Choroid plexus epithelial cell (primary cell): Measurements from ENCODE around the gene GTPBP1.

ENCODE experiments used
- DNase-seq: peaks from one replicate; pipeline ENCODE4 v3.0.0-alpha.2; 2010; ENCODE audit warnings: low read depth
- H3K4me3 ChIP-seq: 2 replicates; pipeline ENCODE4 v1.5.1; 2011; ENCODE audit warnings: low read depth, mild to moderate bottlenecking, control low read depth, low read length, moderate library complexity
- TF ChIP-seq, protein P1 (sequence below): conservative IDR thresholded peaks from 2 replicates; pipeline ENCODE4 v1.5.1; 2011; ENCODE audit warnings: low read depth, mild to moderate bottlenecking, control low read depth, inconsistent platforms, low read length, moderate library complexity

GTPBP1 gene

GRCh38 chr22:38782402-38783094 is 76.8 kb downstream of the GTPBP1 start:
- peak; percentile 30 for DNase-seq
- TF ChIP-seq, protein P1, sequence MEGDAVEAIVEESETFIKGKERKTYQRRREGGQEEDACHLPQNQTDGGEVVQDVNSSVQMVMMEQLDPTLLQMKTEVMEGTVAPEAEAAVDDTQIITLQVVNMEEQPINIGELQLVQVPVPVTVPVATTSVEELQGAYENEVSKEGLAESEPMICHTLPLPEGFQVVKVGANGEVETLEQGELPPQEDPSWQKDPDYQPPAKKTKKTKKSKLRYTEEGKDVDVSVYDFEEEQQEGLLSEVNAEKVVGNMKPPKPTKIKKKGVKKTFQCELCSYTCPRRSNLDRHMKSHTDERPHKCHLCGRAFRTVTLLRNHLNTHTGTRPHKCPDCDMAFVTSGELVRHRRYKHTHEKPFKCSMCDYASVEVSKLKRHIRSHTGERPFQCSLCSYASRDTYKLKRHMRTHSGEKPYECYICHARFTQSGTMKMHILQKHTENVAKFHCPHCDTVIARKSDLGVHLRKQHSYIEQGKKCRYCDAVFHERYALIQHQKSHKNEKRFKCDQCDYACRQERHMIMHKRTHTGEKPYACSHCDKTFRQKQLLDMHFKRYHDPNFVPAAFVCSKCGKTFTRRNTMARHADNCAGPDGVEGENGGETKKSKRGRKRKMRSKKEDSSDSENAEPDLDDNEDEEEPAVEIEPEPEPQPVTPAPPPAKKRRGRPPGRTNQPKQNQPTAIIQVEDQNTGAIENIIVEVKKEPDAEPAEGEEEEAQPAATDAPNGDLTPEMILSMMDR: no peak
- no peak overlapping the region for H3K4me3 ChIP-seq
